Measurements from ENCODE around the gene HS6ST3.
A peak's percentile ranks its signal among the peaks of the same experiment; 100 is the strongest.

Gene HS6ST3

GRCh38 chr13:96221471-96221870 is 131.6 kb downstream of the HS6ST3 start:
- TF ChIP-seq CTCF (IDR thresholded peaks at IDR 0.05; ENCODE audit: low read depth, low read length) = no peak
- no peaks in the 10 kb centered on the region for H3K9me3 ChIP-seq (ENCODE audit: severe bottlenecking)
- no peaks in the 10 kb centered on the region for H3K36me3 ChIP-seq
- H3K4me3 ChIP-seq (ENCODE audit: low read depth, low read length) = no peak overlapping the region
- H3K27ac ChIP-seq = no peak overlapping the region
- peaks cover 68% of the 10 kb centered on the region for H3K27me3 ChIP-seq (ENCODE audit: insufficient read depth, low read depth, severe bottlenecking)
- DNase-seq = no peak

DNA sequence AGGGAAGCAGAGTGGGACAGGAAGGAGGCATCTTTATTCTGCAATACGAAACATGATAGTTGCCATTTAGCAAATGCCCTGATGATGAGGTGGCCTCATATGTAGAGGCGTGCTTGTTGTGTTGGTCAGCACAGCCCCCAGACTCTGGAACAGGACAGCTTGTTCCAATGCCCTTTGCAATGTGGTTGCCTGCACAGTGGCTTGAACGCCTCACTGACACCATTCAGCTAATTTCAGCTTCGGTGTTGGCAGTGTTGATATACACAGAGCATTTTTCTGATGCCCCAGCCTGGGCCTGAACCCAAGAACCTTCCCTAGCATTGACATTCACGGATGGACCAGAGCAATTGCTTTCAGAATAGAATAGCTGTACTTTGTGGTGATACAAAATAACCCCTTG is 133.3 kb downstream of the HS6ST3 start:
- Histone ChIP-seq H3K27me3 (ENCODE audit: insufficient read depth, low read depth, severe bottlenecking) (peaks cover 72% of the 10 kb centered on the region), H3K36me3 (no peaks in the 10 kb centered on the region), H3K9me3 (ENCODE audit: severe bottlenecking) (no peaks in the 10 kb centered on the region), H3K27ac (no peak overlapping the region), H3K4me3 (ENCODE audit: low read depth, low read length) (no peak overlapping the region)
- DNase-seq = no peak
- no peak for TF ChIP-seq CTCF (IDR thresholded peaks at IDR 0.05; ENCODE audit: low read depth, low read length)

DNA sequence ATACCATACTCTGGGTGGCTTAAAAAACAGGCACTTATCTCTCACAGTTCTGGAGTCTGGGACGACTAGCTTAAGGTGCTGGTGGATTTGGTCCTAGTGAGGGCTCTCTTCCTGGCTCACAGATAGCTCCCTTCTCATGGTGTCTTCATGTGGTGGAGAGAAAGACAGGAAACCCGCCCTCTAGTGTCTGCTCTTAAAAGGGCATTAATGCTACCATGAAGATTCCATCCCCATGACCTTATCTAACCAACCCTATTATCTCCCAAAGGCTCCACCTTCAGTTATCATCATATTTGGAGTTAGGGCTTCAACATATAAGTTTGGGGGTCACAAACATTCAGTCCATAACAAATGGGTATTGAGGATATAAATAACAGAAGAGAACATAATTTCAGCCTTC is 139.4 kb downstream of the HS6ST3 start:
- peak; percentile 90 for TF ChIP-seq CTCF (IDR thresholded peaks at IDR 0.05; ENCODE audit: low read depth, low read length)
- Histone ChIP-seq H3K27ac (no peak overlapping the region), H3K4me3 (ENCODE audit: low read depth, low read length) (no peak overlapping the region), H3K36me3 (no peaks in the 10 kb centered on the region), H3K27me3 (ENCODE audit: insufficient read depth, low read depth, severe bottlenecking) (peaks cover 73% of the 10 kb centered on the region), H3K9me3 (ENCODE audit: severe bottlenecking) (no peaks in the 10 kb centered on the region)
- peak; percentile 45 for DNase-seq

- TF ChIP-seq CTCF (IDR thresholded peaks at IDR 0.05; ENCODE audit: low read depth, low read length) = no peak
- no peaks in the 10 kb centered on the region for H3K36me3 ChIP-seq
- H3K27me3 ChIP-seq (ENCODE audit: insufficient read depth, low read depth, severe bottlenecking) = peaks cover 71% of the 10 kb centered on the region
- H3K27ac ChIP-seq = no peak overlapping the region
- no peaks in the 10 kb centered on the region for H3K9me3 ChIP-seq (ENCODE audit: severe bottlenecking)
- no peak for DNase-seq
- H3K4me3 ChIP-seq (ENCODE audit: low read depth, low read length) = no peak overlapping the region
Observed at GRCh38 chr13:96238241-96238640, 148.3 kb downstream of the HS6ST3 start.

- TF ChIP-seq CTCF (IDR thresholded peaks at IDR 0.05; ENCODE audit: low read depth, low read length) = no peak
- H3K27ac ChIP-seq = no peak overlapping the region
- no peak for DNase-seq
- no peaks in the 10 kb centered on the region for H3K36me3 ChIP-seq
- no peak overlapping the region for H3K4me3 ChIP-seq (ENCODE audit: low read depth, low read length)
- H3K27me3 ChIP-seq (ENCODE audit: insufficient read depth, low read depth, severe bottlenecking) = peaks cover 69% of the 10 kb centered on the region
- H3K9me3 ChIP-seq (ENCODE audit: severe bottlenecking) = no peaks in the 10 kb centered on the region
Observed at GRCh38 chr13:96238861-96239260, 149.0 kb downstream of the HS6ST3 start.

- H3K27me3 ChIP-seq (ENCODE audit: insufficient read depth, low read depth, severe bottlenecking) = peaks cover 50% of the 10 kb centered on the region
- H3K36me3 ChIP-seq = no peaks in the 10 kb centered on the region
- H3K27ac ChIP-seq = no peak overlapping the region
- no peak for TF ChIP-seq CTCF (IDR thresholded peaks at IDR 0.05; ENCODE audit: low read depth, low read length)
- DNase-seq = no peak
- no peaks in the 10 kb centered on the region for H3K9me3 ChIP-seq (ENCODE audit: severe bottlenecking)
- H3K4me3 ChIP-seq (ENCODE audit: low read depth, low read length) = no peak overlapping the region
Observed at GRCh38 chr13:96243376-96243775, 153.5 kb downstream of the HS6ST3 start.

All from WERI-Rb-1 (cell line).